ENCODE measurements around the gene TELO2.

The TELO2 gene

DNA sequence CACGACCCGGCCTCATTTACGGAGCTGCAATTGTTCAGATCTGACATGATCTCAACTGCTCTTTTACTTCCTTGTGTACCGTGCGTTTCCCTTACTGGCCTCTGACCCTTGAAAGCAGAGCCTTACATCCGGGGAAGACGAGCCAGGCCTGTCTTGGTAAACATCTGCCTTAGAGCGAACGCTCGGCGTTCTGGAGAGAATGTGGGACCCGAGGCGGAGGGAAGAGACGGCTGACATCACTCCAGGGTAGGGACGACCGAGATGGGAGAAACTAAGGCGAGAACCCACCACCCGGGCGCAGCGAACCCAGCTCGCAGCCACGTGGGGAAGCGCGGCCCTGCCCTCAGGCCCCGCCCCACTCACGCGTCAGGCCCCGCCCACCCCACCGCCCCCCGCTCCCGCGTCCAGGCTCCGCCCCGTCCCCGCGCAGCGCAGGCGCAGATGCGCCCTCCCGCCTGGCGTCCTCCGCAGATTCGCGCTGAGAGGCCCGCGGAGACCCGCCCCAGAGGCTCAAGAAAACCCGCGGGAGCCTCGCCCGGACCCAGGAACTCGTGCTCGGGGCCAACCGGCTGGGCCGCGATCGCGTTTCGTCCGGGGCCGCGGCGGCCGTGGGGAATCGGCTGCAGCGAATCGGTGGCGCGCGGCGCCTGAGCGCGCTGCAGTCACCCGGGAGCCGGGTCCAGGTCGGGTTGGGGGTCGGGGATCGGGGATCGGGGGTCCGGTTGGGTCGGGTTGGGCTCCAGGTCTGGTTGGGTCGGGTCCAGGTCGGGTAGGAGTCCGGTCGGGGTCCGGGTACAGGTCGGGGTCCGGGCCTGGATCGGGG is at the start of gene TELO2:
TELO2 (plus strand) TSS at position 438 of the 823 bp plus-strand sequence. CDS start 922 bp downstream, outside the sequence.
- DNase-seq (ENCODE audit: low read depth), result peak; percentile 51

GRCh38 chr16:1443403-1443973 is 49.7 kb upstream of the TELO2 start:
- no peak for DNase-seq (ENCODE audit: low read depth)

- no peak for DNase-seq (ENCODE audit: low read depth)
These were observed 49.0 kb upstream of the TELO2 start, which contains the start of gene CCDC154 for GRCh38 chr16:1443980-1444729. TSS of gene CCDC154 (minus strand) at chr16:1444556. CDS start at chr16:1444322, 234 bp downstream.

- no peak for DNase-seq (ENCODE audit: low read depth)
These were observed 48.2 kb upstream of the TELO2 start for GRCh38 chr16:1444730-1445517.

- DNase-seq (ENCODE audit: low read depth), result no peak
These were observed 47.5 kb upstream of the TELO2 start for GRCh38 chr16:1445518-1446203.

GRCh38 chr16:1446296-1447080 is 46.7 kb upstream of the TELO2 start:
- DNase-seq (ENCODE audit: low read depth), result no peak

- DNase-seq (ENCODE audit: low read depth), result no peak
These were observed 45.2 kb upstream of the TELO2 start for GRCh38 chr16:1447965-1448364.

GRCh38 chr16:1448536-1449116 is 44.5 kb upstream of the TELO2 start:
- no peak for DNase-seq (ENCODE audit: low read depth)

DNA sequence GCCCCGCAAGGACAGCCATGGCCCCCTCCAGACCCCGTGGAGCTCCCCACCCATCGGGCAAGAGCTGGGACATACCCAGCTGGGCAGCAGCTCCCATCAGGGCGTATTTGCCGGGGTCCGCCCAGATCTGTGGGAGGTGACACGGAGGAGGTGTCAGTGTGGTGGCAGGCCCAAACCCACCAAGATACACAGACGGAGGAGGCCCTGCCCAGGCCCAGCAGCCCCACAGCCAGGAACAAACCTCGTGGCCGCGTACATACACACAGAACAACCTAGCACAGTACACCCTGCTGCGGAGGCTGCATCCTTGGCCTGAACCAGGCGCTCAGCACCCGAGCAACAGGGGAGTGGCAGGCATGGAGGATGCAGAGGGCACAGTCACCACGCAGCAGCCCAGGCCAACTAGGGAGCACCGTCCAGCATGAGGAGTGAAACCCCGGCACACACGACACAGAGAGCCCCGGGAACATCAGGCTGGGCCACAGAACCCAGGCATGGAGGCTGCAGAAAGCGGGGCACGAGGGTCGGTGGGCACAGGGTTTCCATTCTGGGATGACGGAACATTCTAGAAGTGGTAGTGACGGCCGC is 43.9 kb upstream of the TELO2 start:
- no peak for DNase-seq (ENCODE audit: low read depth)

DNA sequence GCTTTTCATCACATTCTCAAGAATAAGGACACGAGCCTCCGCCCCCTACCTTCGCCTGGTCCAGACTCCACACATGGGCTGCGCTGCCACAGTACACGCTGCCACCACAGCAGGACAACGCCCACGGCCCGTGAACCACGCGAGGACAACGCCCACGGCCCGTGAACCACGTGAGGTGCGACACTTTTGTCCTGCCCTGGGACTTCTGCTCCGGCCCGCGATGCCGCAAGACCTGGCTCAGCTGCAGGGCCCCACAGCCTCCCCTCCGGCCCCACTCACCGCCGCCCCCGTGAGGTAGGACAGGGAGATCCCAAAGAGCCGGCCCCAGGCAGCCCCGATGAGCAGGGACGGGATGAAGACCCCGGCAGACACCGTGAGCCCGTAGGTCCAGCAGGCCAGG is 42.9 kb upstream of the TELO2 start:
- no peak for DNase-seq (ENCODE audit: low read depth)

DNA sequence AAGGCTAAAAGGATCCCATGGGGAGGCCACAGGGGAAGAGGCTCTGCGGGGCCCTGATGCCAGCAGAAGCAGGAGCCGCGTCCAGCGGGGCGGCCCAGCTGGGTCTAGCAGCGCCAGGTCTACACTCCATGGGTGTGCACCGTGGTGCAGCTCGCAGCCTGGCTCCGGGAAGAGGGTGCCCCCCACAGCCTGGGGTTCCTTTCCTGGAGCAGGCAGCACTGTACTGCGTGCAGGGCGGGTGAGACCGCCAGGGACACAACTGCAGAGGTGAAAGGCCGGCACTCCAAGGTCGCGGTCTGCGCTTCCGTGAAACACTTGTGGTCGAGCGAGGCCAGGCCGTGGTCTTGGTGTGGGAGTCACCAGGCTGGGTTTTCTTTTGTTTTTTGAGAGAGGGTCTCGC is 42.3 kb upstream of the TELO2 start:
- DNase-seq (ENCODE audit: low read depth), result no peak

DNA sequence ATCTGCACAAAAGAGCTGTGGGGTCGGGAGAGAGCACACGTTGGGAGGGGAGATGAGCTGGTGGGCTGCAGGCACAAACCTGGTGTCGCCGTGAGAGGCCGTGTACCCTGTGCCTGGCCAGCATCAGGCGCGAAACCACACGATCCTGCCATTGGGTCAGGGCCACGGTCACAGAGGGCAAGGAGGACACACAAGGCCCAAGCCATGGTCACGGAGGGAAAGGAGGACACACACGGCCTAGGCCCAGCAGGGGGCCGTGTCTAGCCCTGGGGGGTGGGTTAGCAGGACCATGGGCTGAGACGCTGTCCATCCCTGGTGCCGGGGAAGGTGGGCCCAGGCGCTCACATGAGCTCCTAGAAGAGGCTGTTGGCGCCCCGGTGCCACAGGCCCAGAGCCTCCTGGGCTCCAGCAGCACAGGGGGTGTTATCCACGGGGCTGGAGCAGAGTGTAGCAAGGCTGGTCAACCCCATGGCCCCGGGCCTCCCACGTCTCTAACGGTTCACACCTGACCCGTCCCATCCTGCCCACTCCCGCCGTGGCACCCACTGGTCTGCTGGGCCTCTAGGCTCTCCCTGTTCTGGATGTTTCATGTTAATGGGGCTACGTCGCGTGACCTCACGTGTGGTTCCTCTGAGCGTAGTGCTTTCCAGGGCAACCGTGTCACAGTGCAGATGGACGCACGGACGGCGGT is 41.3 kb upstream of the TELO2 start:
- no peak for DNase-seq (ENCODE audit: low read depth)

GRCh38 chr16:1452530-1452929 is 40.6 kb upstream of the TELO2 start:
- DNase-seq (ENCODE audit: low read depth), result no peak

DNA sequence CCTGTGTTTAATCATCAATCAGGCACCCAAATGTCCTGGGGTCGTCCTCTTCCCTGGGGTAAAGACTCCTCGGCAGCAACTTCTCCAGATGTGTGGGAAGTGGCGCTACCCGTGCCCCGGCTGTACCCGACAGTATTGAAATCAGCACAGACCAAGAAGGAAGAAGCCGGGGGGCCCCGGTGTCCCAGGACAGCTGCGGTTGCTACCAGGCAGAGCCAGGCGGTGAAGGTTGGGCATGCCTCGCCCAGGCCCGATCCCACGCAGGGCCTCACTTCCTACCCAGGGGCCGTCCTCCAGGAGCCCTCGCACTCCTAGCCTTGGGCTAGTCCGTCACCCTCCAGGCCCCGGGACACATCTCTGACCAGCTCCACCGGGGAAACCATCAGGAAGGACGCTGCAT is 39.8 kb upstream of the TELO2 start:
- DNase-seq (ENCODE audit: low read depth), result no peak

DNA sequence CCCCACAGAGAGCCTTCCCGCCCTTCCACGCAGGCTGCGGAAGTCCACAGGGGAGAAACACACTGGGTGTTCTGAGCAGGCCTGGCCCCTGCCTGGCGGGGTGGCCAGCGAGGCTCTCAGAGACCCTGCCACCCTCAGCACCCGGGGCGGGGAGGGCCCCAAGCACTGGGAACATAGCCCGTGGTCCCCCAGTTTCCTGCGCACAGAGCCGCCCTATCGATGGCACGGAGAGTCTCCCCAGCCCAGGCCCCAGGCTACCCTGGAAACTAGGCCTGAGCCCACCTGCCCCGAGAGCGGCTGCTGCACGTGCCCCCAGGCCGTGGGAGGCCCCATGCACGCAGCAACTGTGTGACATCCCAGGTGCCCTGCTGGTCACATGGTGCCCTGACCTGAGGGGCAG is 38.6 kb upstream of the TELO2 start:
- DNase-seq (ENCODE audit: low read depth), result no peak

DNA sequence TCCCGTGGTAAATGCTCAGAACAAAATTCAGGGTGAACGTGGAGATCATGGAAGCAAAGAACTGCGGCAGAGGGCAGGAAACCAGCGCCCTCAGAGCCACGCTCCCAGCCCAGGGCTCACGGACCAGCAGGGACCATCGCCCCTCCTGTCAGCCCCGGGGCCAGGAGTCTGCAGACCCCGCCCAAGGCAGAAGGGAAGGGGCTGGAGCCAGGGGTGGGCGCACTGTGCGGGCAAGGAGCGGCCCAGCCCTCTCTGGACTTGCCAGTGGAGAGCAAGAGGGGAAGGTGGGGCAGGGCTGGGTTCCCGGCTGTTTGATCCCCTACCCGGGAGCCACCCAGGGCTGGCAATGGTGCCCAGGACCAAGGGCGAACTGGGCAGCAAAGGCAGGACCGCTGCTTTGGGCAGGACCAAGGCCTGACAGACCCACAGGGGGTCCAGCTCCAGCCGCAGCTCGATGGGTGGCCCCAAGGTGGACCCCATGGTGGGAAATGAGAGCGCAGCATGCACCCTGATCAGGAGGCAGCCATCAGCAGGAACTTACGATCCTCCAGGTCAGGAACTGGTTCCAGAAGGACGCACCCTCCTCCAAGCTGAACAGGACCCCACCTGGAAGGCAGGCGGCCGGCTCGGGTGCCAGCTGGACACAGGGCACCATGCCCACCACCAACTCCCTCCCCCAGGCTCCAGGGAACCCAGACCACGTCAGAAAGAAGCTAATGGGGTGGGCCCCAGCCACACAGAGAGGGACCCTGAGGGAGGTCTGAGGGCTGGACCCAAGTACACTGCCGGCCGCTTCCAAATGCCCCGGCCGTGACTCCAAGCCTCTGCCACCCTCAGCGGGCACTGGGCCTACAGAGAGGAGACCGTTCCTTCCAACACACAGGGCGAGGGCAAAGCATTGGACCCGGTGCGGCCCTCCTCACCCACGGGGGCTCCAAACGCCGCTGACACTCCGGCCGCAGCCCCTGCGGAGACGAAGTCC is 37.7 kb upstream of the TELO2 start:
- DNase-seq (ENCODE audit: low read depth), result no peak

DNA sequence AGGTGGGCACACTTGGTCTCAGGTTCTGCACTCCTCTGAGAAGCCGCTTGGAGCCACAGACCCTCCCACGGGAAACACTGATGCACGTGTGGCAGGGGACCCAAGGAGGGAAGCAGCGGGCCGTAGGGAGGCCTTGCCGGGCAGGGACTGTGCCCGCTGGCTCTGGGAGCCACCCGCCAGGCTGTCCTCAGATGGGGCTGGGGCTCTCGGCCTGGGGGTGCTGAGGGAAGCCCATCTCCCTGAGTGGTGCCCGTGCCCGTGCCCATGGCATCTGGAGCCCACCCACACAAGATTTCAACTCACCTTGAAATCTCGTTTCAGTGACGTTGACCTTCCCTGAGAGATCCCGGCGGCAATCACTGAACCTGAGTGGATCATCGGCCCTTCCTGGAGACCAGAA is 36.2 kb upstream of the TELO2 start:
- no peak for DNase-seq (ENCODE audit: low read depth)

All from stromal cell of bone marrow (primary cell).